Astrocyte (in vitro differentiated cells and primary cell): ENCODE measurements around the gene SRC. TPM values are rescaled to one million over a fixed set of nuclear protein-coding genes. Genes with fewer than 3 reads are reported as not detected.

Experiments
- DNase-seq: peaks from one replicate; pipeline ENCODE4 v3.0.0-alpha.2; 2010; ENCODE audit warnings: low read depth
- FAIRE-seq: peaks from 2 replicates; lab custom pipeline; 2011; peaks lifted over from hg19 to GRCh38; lab: Jason Lieb, UNC
- H2AFZ ChIP-seq: 2 replicates; pipeline ENCODE4 v1.6.0; 2012; ENCODE audit warnings: low read depth, low read length, inconsistent platforms
- H3K27ac ChIP-seq: 2 replicates; pipeline ENCODE4 v1.5.1; 2011; ENCODE audit warnings: low read depth, low read length, inconsistent platforms
- H3K27me3 ChIP-seq: 2 replicates; pipeline ENCODE4 v1.6.0; 2011; ENCODE audit warnings: low read length, inconsistent platforms; ENCODE audit not compliant: insufficient read depth
- H3K36me3 ChIP-seq: 2 replicates; pipeline ENCODE4 v1.5.1; 2011; ENCODE audit warnings: low read length, inconsistent platforms; ENCODE audit not compliant: insufficient read depth
- H3K4me1 ChIP-seq: 2 replicates; pipeline ENCODE4 v1.5.1; 2011; ENCODE audit warnings: low read length, inconsistent platforms; ENCODE audit not compliant: insufficient read depth
- H3K4me2 ChIP-seq: 2 replicates; pipeline ENCODE4 v1.6.0; 2012; ENCODE audit warnings: low read length, inconsistent platforms
- H3K4me3 ChIP-seq: 2 replicates; pipeline ENCODE4 v1.5.1; 2011; ENCODE audit warnings: low read depth, mild to moderate bottlenecking, low read length, inconsistent platforms; ENCODE audit not compliant: insufficient read depth
- H3K79me2 ChIP-seq: 2 replicates; pipeline ENCODE4 v1.6.0; 2012; ENCODE audit warnings: mild to moderate bottlenecking, low read length, inconsistent platforms; ENCODE audit not compliant: insufficient read depth
- H3K9ac ChIP-seq: 2 replicates; pipeline ENCODE4 v1.6.0; 2012; ENCODE audit warnings: mild to moderate bottlenecking, low read length, inconsistent platforms
- H3K9me3 ChIP-seq: 2 replicates; pipeline ENCODE4 v1.5.1; 2012; ENCODE audit warnings: low read depth, mild to moderate bottlenecking, low read length, inconsistent platforms; ENCODE audit not compliant: insufficient read depth
- H4K20me1 ChIP-seq: 2 replicates; pipeline ENCODE4 v1.6.0; 2012; ENCODE audit warnings: low read length, inconsistent platforms; ENCODE audit not compliant: insufficient read depth
- H3K27ac Mint-ChIP-seq: one replicate; pipeline ENCODE4 v1.8.0; 2021; ENCODE audit warnings: mild to moderate bottlenecking, mixed read lengths; ENCODE audit not compliant: unreplicated experiment
- H3K27me3 Mint-ChIP-seq: one replicate; pipeline ENCODE4 v1.8.0; 2021; ENCODE audit warnings: low read depth, mixed read lengths; ENCODE audit not compliant: unreplicated experiment
- H3K36me3 Mint-ChIP-seq: one replicate; pipeline ENCODE4 v1.8.0; 2021; ENCODE audit warnings: low read depth, mixed read lengths; ENCODE audit not compliant: unreplicated experiment
- H3K4me1 Mint-ChIP-seq: one replicate; pipeline ENCODE4 v1.8.0; 2021; ENCODE audit warnings: low read depth, mixed read lengths; ENCODE audit not compliant: unreplicated experiment
- H3K4me3 Mint-ChIP-seq: one replicate; pipeline ENCODE4 v1.8.0; 2021; ENCODE audit warnings: mild to moderate bottlenecking, moderate library complexity, mixed read lengths; ENCODE audit not compliant: unreplicated experiment
- H3K9me3 Mint-ChIP-seq: one replicate; pipeline ENCODE4 v1.8.0; 2021; ENCODE audit warnings: mild to moderate bottlenecking, mixed read lengths; ENCODE audit not compliant: unreplicated experiment
- EZH2 ChIP-seq: IDR thresholded peaks from 2 replicates; pipeline ENCODE4 v1.6.1; 2012; ENCODE audit warnings: mild to moderate bottlenecking, low read length, inconsistent platforms; ENCODE audit not compliant: insufficient read depth
- total RNA-seq: library from RNA; stranded (reverse); gene quantifications from 2 replicates; pipeline ENCODE4 v1.2.1, GENCODE V29; 2021
- TF ChIP-seq, protein P1 (sequence below): IDR thresholded peaks from 2 replicates; pipeline ENCODE4 v1.5.1; 2011; ENCODE audit warnings: low read depth, mild to moderate bottlenecking, inconsistent platforms, low read length, moderate library complexity; ENCODE audit not compliant: insufficient read depth

Gene SRC
- total RNA-seq, 1 donor from 2014 or later = 33.4 TPM

- Histone ChIP-seq H3K27ac (no peak overlapping the region), H3K4me1 (peaks cover 27% of the 10 kb centered on the region), H3K9me3 (no peaks in the 10 kb centered on the region), H3K36me3 (peaks cover 3% of the 10 kb centered on the region), H3K9ac (no peak overlapping the region), H3K27me3 (no peaks in the 10 kb centered on the region), H2AFZ (no peak overlapping the region), H4K20me1 (no peaks in the 10 kb centered on the region), H3K4me2 (no peak overlapping the region), H3K4me3 (no peak overlapping the region), H3K79me2 (peaks cover 17% of the 10 kb centered on the region)
- Mint-ChIP-seq H3K27me3 (no peaks in the 10 kb centered on the region), H3K27ac (no peak overlapping the region), H3K36me3 (peaks cover 11% of the 10 kb centered on the region), H3K4me1 (peaks cover 12% of the 10 kb centered on the region), H3K9me3 (no peaks in the 10 kb centered on the region), H3K4me3 (no peak overlapping the region)
- DNase-seq (peak; percentile 29), FAIRE-seq (no peak)
- TF ChIP-seq EZH2 = no peak
- TF ChIP-seq, protein P1, sequence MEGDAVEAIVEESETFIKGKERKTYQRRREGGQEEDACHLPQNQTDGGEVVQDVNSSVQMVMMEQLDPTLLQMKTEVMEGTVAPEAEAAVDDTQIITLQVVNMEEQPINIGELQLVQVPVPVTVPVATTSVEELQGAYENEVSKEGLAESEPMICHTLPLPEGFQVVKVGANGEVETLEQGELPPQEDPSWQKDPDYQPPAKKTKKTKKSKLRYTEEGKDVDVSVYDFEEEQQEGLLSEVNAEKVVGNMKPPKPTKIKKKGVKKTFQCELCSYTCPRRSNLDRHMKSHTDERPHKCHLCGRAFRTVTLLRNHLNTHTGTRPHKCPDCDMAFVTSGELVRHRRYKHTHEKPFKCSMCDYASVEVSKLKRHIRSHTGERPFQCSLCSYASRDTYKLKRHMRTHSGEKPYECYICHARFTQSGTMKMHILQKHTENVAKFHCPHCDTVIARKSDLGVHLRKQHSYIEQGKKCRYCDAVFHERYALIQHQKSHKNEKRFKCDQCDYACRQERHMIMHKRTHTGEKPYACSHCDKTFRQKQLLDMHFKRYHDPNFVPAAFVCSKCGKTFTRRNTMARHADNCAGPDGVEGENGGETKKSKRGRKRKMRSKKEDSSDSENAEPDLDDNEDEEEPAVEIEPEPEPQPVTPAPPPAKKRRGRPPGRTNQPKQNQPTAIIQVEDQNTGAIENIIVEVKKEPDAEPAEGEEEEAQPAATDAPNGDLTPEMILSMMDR = no peak
These were observed 34.3 kb downstream of the SRC start for GRCh38 chr20:37379967-37380828.

- FAIRE-seq = no peak
- no peaks in the 10 kb centered on the region for H4K20me1 ChIP-seq
- no peaks in the 10 kb centered on the region for H3K9me3 Mint-ChIP-seq
These were observed 35.1 kb downstream of the SRC start for GRCh38 chr20:37380864-37381579.

More at GRCh38 chr20:37380864-37381579, 35.1 kb downstream of the SRC start:
- no peak overlapping the region for H2AFZ ChIP-seq
- H3K79me2 ChIP-seq = peaks cover 9% of the 10 kb centered on the region
- H3K36me3 Mint-ChIP-seq = peaks cover 10% of the 10 kb centered on the region
- no peaks in the 10 kb centered on the region for H3K27me3 Mint-ChIP-seq
- peaks cover 12% of the 10 kb centered on the region for H3K4me1 Mint-ChIP-seq
- H3K9ac ChIP-seq = no peak overlapping the region
- no peaks in the 10 kb centered on the region for H3K9me3 ChIP-seq
- no peaks in the 10 kb centered on the region for H3K27me3 ChIP-seq
- H3K36me3 ChIP-seq = no peaks in the 10 kb centered on the region
- H3K27ac Mint-ChIP-seq = no peak overlapping the region
- H3K4me3 ChIP-seq = no peak overlapping the region
- no peak overlapping the region for H3K27ac ChIP-seq
- no peak for DNase-seq
- H3K4me3 Mint-ChIP-seq = no peak overlapping the region
- no peak for TF ChIP-seq EZH2
- TF ChIP-seq, protein P1 = no peak
- H3K4me2 ChIP-seq = no peak overlapping the region
- H3K4me1 ChIP-seq = peaks cover 27% of the 10 kb centered on the region
